HepG2 (cell line): Measurements from ENCODE around the gene TYMP. TPM values are rescaled to one million over a fixed set of nuclear protein-coding genes. Genes with fewer than 3 reads are reported as not detected.
A peak's percentile ranks its signal among the peaks of the same experiment; 100 is the strongest.

ENCODE experiments used
- EED ChIP-seq: sonication (generic); formaldehyde crosslinking; IDR thresholded peaks from 2 replicates; pipeline ENCODE4 v1.5.0; 2020; ENCODE audit warnings: mild to moderate bottlenecking, missing genetic modification reagents
- ETV6 ChIP-seq: sonication (generic); formaldehyde crosslinking; conservative IDR thresholded peaks from 2 replicates; pipeline ENCODE4 v1.4.0; 2020; ENCODE audit warnings: missing genetic modification reagents
- EZH2 ChIP-seq: conservative IDR thresholded peaks from 2 replicates; pipeline ENCODE4 v1.6.1; 2012; ENCODE audit warnings: mild to moderate bottlenecking, low read depth, low read length, moderate library complexity
- FOXA1 ChIP-seq, 2 experiments: fragments of 450-650 bp in 1 of 2; sonication (generic) in 1 of 2; formaldehyde crosslinking in 1 of 2; IDR thresholded peaks; 2 replicates each; pipeline versions ENCODE4 v1.4.0 to v1.6.1; 2016 to 2020; ENCODE audit warnings: missing genetic modification reagents in 1 of 2
- HNF1B ChIP-seq: sonication (generic); formaldehyde crosslinking; IDR thresholded peaks from 2 replicates; pipeline ENCODE4 v1.5.1; 2020; ENCODE audit warnings: mild to moderate bottlenecking, moderate library complexity, missing genetic modification reagents
- MIER2 ChIP-seq: IDR thresholded peaks from 2 replicates; pipeline ENCODE4 v1.6.1; 2016; ENCODE audit warnings: missing biosample characterization, missing genetic modification reagents
- PHF5A ChIP-seq: IDR thresholded peaks from one replicate; pipeline ENCODE4 v1.6.1; 2018; ENCODE audit warnings: low read depth, missing genetic modification reagents; ENCODE audit not compliant: unreplicated experiment
- SAP130 ChIP-seq: IDR thresholded peaks from 2 replicates; pipeline ENCODE4 v1.6.1; 2016; ENCODE audit warnings: low read depth
- TAF1 ChIP-seq: sonication (generic); formaldehyde crosslinking; IDR thresholded peaks from 2 replicates; pipeline ENCODE4 v1.4.0; 2020; ENCODE audit warnings: missing genetic modification reagents
- ZNF335 ChIP-seq: sonication (generic); formaldehyde crosslinking; IDR thresholded peaks from 2 replicates; pipeline ENCODE4 v1.4.0; 2020; ENCODE audit warnings: missing genetic modification reagents
- ZNF644 ChIP-seq: IDR thresholded peaks from 2 replicates; pipeline ENCODE4 v1.6.1; 2016; ENCODE audit warnings: low read depth
- ZSCAN12 ChIP-seq: sonication (generic); formaldehyde crosslinking; IDR thresholded peaks from 2 replicates; pipeline ENCODE4 v1.9.0; 2021; ENCODE audit warnings: mild to moderate bottlenecking, missing genetic modification reagents
- polyA plus RNA-seq, 8 experiments: library from polyadenylated mRNA; depleted of rRNA in 3 of 8; stranded (reverse) in 7 of 8; unstranded in 1 of 8; fragments of >200 nt; fragmentation: Illumina TruSeq in 4 of 8; extraction: Trizol in 4 of 8; gene quantifications; 2 replicates each; pipeline versions ENCODE4 v1.2.1 to v1.2.3, GENCODE V29; 2011 to 2016; ENCODE audit warnings: low read depth in 4 of 8, missing spikeins in 1 of 8, mixed read lengths in 1 of 8; ENCODE audit not compliant: insufficient read depth in 1 of 8
- total RNA-seq, 5 experiments: library from RNA; depleted of rRNA; stranded (reverse); fragments of >200 nt; fragmentation: Illumina TruSeq; extraction: Trizol; gene quantifications; 2 replicates each; pipeline ENCODE4 v1.2.3, GENCODE V29; 2016; ENCODE audit warnings: low read depth in 1 of 5
- TF ChIP-seq, protein P1 (sequence below): IDR thresholded peaks from 2 replicates; pipeline ENCODE4 v1.6.1; 2016; ENCODE audit warnings: missing compliant biosample characterization, missing genetic modification reagents, borderline replicate concordance
- TF ChIP-seq, protein P2 (sequence below): sonication (generic); formaldehyde crosslinking; IDR thresholded peaks from 2 replicates; pipeline ENCODE4 v1.5.0; 2020; ENCODE audit warnings: missing genetic modification reagents

The TYMP gene
- total and polyA plus RNA-seq, 2 of the 13 experiments (the other 11 are each of a cell fraction or from before 2014, with no cell fraction given): 3.9 to 4.3 TPM

- no peak for TF ChIP-seq ZNF644 (CRISPR knock-in tag)
- no peak for TF ChIP-seq ZSCAN12
- TF ChIP-seq, protein P1, sequence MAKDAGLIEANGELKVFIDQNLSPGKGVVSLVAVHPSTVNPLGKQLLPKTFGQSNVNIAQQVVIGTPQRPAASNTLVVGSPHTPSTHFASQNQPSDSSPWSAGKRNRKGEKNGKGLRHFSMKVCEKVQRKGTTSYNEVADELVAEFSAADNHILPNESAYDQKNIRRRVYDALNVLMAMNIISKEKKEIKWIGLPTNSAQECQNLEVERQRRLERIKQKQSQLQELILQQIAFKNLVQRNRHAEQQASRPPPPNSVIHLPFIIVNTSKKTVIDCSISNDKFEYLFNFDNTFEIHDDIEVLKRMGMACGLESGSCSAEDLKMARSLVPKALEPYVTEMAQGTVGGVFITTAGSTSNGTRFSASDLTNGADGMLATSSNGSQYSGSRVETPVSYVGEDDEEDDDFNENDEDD (CRISPR knock-in tag): 0 out of 2 replicates have a peak, but pooled peaks have one; percentile 24
- no peak for TF ChIP-seq FOXA1 (IDR thresholded peaks at IDR 0.05)
- TF ChIP-seq FOXA1 (CRISPR knock-in tag; IDR thresholded peaks at IDR 0.05): no peak
- TF ChIP-seq ETV6 (CRISPR knock-in tag): no peak
- 0 out of 2 replicates have a peak, but pooled peaks have one; percentile 30 for TF ChIP-seq HNF1B (CRISPR knock-in tag)
- TF ChIP-seq, protein P2, sequence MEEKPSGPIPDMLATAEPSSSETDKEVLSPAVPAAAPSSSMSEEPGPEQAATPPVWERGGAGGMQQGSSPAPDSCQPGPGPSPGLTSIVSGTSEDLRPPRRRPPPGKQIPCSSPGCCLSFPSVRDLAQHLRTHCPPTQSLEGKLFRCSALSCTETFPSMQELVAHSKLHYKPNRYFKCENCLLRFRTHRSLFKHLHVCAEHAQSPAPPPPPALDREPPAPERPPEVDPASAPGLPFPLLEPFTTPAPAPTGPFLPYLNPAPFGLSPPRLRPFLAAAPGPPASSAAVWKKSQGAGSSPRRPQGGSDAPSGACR: no peak
- TF ChIP-seq SAP130 (CRISPR knock-in tag): 0 out of 2 replicates have a peak, but pooled peaks have one; percentile 24
- no peak for TF ChIP-seq EZH2
- TF ChIP-seq TAF1 (CRISPR knock-in tag): peak; percentile 20; the same call in 1 of the 2 replicates
- TF ChIP-seq ZNF335 (CRISPR knock-in tag): 0 out of 2 replicates have a peak, but pooled peaks have one; percentile 41
- TF ChIP-seq MIER2 (CRISPR knock-in tag): no peak
- 0 out of 2 replicates have a peak, but pooled peaks have one; percentile 35 for TF ChIP-seq EED
- no peak for TF ChIP-seq PHF5A (CRISPR knock-in tag)
Observed at GRCh38 chr22:50486561-50487289, 43.1 kb downstream of the TYMP start, which contains the start of gene MIOX (continued).
